ENCODE measurements around the gene EARS2. TPM values are rescaled to one million over a fixed set of nuclear protein-coding genes. Genes with fewer than 3 reads are reported as not detected.
"Not testable (repeated sequence)": the region's sequence is repeated elsewhere in the genome, so short reads cannot be mapped to it uniquely, and the experiment has no call there.

EARS2 gene
- total RNA-seq, 1 experiment from 2014 or later: 55.9 TPM

DNA sequence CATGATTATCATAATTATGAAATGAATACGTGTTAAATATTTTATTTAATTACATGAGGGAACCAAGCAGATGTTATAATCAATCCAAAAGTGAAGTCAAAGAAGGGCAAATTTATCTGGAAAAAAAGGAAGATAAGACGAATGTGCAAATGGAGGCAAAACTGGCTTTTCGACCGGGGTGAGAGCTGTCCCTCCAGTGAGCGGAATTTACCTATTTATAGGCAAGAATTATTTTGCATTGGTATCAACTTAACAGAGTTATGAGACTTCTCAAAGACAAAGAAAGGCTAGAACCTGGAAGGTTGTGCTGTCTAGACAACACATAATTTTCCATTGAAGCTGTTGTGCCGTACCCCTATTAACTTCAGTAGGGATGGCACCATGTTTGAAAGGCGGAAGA, 45.4 kb downstream of the EARS2 start (continued):
- TF ChIP-seq SOX15 (CRISPR knock-in tag; IDR thresholded peaks at IDR 0.05) (no peak), TEAD1 (CRISPR knock-in tag; IDR thresholded peaks at IDR 0.05) (no peak), NR3C1 (CRISPR knock-in tag; conservative IDR thresholded peaks at IDR 0.05; ENCODE audit: low read depth) (no peak), ATF1 (CRISPR knock-in tag; IDR thresholded peaks at IDR 0.05) (no peak)
- TF ChIP-seq, protein P1, sequence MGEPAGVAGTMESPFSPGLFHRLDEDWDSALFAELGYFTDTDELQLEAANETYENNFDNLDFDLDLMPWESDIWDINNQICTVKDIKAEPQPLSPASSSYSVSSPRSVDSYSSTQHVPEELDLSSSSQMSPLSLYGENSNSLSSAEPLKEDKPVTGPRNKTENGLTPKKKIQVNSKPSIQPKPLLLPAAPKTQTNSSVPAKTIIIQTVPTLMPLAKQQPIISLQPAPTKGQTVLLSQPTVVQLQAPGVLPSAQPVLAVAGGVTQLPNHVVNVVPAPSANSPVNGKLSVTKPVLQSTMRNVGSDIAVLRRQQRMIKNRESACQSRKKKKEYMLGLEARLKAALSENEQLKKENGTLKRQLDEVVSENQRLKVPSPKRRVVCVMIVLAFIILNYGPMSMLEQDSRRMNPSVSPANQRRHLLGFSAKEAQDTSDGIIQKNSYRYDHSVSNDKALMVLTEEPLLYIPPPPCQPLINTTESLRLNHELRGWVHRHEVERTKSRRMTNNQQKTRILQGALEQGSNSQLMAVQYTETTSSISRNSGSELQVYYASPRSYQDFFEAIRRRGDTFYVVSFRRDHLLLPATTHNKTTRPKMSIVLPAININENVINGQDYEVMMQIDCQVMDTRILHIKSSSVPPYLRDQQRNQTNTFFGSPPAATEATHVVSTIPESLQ (CRISPR knock-in tag; IDR thresholded peaks at IDR 0.05): no peak

DNA sequence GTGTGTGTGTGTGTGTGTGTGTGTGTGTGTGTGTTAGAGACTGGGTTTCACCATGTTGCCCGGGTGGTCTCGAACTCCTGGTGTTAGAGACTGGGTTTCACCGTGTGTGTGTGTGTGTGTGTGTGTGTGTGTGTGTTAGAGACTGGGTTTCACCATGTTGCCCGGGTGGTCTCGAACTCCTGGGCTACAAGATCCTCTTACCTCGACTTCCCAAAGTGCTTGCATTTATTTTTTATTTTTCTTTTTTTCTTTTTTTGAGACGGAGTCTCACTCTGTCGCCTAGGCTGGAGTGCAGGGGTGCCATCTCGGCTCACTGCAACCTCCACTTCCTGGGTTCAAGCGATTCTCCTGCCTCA, 46.3 kb downstream of the EARS2 start:
- POLR2A ChIA-PET: interaction anchor here (2.3 kb wide), 1 partner anchor 47 kb away, joined by 7 read pairs; the partner anchor contains the start of genes EARS2 and UBFD1
- DNase-seq (ENCODE audit: low spot score); H3K9me3 Mint-ChIP-seq; ATAC-seq; H3K27me3 Mint-ChIP-seq (ENCODE audit: low read depth); CTCF ChIA-PET: not testable (repeated sequence)
- H3K27ac Mint-ChIP-seq: peak overlapping the region; percentile 73; the same call in 1 of the 2 replicates
- H3K4me3 Mint-ChIP-seq: peak overlapping the region; percentile 74
- H3K4me1 Mint-ChIP-seq: peaks cover 23% of the 10 kb centered on the region
- H3K36me3 Mint-ChIP-seq: peaks cover 17% of the 10 kb centered on the region

DNA sequence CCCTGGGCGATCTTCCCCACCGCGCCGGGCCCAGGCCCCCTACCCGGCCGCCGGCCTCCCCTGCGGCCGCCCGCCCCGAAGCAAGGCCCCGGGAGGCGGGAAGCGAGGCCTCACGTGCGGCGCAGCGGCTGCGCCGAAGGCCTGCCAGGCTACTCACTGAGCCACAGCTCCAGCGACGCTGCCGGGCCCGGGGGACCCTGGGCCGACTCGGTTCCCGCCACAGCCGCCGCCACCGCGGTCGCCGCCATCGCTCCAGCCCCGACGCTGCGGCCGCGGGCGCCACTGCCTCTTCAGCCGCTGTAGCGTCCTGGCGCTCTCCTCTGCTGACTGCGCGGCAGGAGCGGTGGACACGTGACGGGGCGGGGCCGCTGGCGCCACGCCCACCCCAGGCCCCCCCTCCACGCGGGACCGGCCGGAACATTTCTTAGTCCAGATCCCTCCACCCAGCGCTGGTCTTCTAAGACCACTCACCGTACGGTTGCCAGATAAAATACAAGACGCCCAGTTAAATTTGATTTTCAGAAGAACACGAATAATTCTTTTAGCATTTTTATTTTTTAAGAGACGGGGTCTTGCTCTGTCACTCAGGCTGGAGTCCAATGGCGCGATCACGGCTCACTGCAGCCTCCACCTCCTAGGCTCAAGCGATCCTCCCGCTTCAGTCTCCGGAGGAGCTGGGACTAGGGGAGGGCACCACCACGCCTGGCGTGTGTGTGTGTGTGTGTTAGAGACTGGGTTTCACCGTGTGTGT, 46.8 kb downstream of the EARS2 start, which contains the start of gene GGA2:
Gene GGA2 (minus strand): TSS at position 331 of the 751 bp plus-strand sequence. CDS start 83 bp downstream, at position 248.
- Mint-ChIP-seq H3K27me3 (ENCODE audit: low read depth) (no peaks in the 10 kb centered on the region), H3K9me3 (no peaks in the 10 kb centered on the region), H3K4me1 (peaks cover 27% of the 10 kb centered on the region), H3K36me3 (peaks cover 12% of the 10 kb centered on the region), H3K27ac (peak within 1 kb of the TSS; percentile 79), H3K4me3 (peak within 1 kb of the TSS; percentile 85)
- ATAC-seq: peak; percentile 85
- peak; percentile 76 for DNase-seq (ENCODE audit: low spot score)
- ChIA-PET POLR2A (interaction anchor here (2.3 kb wide), 1 partner anchor 47 kb away, joined by 7 read pairs; the partner anchor contains the start of genes EARS2 and UBFD1), CTCF (no interaction called here)
- TF ChIP-seq NR1H2 (CRISPR knock-in tag; IDR thresholded peaks at IDR 0.05): no peak
- TF ChIP-seq, protein P2, sequence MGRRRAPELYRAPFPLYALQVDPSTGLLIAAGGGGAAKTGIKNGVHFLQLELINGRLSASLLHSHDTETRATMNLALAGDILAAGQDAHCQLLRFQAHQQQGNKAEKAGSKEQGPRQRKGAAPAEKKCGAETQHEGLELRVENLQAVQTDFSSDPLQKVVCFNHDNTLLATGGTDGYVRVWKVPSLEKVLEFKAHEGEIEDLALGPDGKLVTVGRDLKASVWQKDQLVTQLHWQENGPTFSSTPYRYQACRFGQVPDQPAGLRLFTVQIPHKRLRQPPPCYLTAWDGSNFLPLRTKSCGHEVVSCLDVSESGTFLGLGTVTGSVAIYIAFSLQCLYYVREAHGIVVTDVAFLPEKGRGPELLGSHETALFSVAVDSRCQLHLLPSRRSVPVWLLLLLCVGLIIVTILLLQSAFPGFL (CRISPR knock-in tag; IDR thresholded peaks at IDR 0.05; ENCODE audit: borderline replicate concordance): 0 out of 2 replicates have a peak, but pooled peaks have one; percentile 66
- TF ChIP-seq, protein P3, sequence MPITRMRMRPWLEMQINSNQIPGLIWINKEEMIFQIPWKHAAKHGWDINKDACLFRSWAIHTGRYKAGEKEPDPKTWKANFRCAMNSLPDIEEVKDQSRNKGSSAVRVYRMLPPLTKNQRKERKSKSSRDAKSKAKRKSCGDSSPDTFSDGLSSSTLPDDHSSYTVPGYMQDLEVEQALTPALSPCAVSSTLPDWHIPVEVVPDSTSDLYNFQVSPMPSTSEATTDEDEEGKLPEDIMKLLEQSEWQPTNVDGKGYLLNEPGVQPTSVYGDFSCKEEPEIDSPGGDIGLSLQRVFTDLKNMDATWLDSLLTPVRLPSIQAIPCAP (CRISPR knock-in tag; IDR thresholded peaks at IDR 0.05): no peak
- TF ChIP-seq, protein P4, sequence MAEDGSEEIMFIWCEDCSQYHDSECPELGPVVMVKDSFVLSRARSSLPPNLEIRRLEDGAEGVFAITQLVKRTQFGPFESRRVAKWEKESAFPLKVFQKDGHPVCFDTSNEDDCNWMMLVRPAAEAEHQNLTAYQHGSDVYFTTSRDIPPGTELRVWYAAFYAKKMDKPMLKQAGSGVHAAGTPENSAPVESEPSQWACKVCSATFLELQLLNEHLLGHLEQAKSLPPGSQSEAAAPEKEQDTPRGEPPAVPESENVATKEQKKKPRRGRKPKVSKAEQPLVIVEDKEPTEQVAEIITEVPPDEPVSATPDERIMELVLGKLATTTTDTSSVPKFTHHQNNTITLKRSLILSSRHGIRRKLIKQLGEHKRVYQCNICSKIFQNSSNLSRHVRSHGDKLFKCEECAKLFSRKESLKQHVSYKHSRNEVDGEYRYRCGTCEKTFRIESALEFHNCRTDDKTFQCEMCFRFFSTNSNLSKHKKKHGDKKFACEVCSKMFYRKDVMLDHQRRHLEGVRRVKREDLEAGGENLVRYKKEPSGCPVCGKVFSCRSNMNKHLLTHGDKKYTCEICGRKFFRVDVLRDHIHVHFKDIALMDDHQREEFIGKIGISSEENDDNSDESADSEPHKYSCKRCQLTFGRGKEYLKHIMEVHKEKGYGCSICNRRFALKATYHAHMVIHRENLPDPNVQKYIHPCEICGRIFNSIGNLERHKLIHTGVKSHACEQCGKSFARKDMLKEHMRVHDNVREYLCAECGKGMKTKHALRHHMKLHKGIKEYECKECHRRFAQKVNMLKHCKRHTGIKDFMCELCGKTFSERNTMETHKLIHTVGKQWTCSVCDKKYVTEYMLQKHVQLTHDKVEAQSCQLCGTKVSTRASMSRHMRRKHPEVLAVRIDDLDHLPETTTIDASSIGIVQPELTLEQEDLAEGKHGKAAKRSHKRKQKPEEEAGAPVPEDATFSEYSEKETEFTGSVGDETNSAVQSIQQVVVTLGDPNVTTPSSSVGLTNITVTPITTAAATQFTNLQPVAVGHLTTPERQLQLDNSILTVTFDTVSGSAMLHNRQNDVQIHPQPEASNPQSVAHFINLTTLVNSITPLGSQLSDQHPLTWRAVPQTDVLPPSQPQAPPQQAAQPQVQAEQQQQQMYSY (CRISPR knock-in tag; IDR thresholded peaks at IDR 0.05): no peak
- no peak for TF ChIP-seq ZNF219 (CRISPR knock-in tag; IDR thresholded peaks at IDR 0.05; ENCODE audit: borderline replicate concordance)
- TF ChIP-seq, protein P5, sequence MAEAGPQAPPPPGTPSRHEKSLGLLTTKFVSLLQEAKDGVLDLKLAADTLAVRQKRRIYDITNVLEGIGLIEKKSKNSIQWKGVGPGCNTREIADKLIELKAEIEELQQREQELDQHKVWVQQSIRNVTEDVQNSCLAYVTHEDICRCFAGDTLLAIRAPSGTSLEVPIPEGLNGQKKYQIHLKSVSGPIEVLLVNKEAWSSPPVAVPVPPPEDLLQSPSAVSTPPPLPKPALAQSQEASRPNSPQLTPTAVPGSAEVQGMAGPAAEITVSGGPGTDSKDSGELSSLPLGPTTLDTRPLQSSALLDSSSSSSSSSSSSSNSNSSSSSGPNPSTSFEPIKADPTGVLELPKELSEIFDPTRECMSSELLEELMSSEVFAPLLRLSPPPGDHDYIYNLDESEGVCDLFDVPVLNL (CRISPR knock-in tag; IDR thresholded peaks at IDR 0.05; ENCODE audit: borderline replicate concordance, low read depth): peak; percentile 89; the same call in 1 of the 2 replicates
- TF ChIP-seq HMGA2 (CRISPR knock-in tag; IDR thresholded peaks at IDR 0.05): no peak
- peak; percentile 79; the same call in 1 of the 2 replicates for TF ChIP-seq PRRX2 (CRISPR knock-in tag; IDR thresholded peaks at IDR 0.05)
- TF ChIP-seq, protein P1 (CRISPR knock-in tag; IDR thresholded peaks at IDR 0.05): no peak
- no peak for TF ChIP-seq CREB1 (CRISPR knock-in tag; IDR thresholded peaks at IDR 0.05)
- TF ChIP-seq JUN (CRISPR knock-in tag; IDR thresholded peaks at IDR 0.05): 0 out of 2 replicates have a peak, but pooled peaks have one; percentile 51
- TF ChIP-seq FOXK1 (CRISPR knock-in tag; IDR thresholded peaks at IDR 0.05): peak; percentile 87
- peak; percentile 73 for TF ChIP-seq GABPB1 (CRISPR knock-in tag; IDR thresholded peaks at IDR 0.05)
- TF ChIP-seq FOXP1 (CRISPR knock-in tag; IDR thresholded peaks at IDR 0.05; ENCODE audit: borderline replicate concordance): peak; percentile 93
- no peak for TF ChIP-seq RELA (CRISPR knock-in tag; IDR thresholded peaks at IDR 0.05; ENCODE audit: borderline replicate concordance)
- peak; percentile 78 for TF ChIP-seq ETV6 (CRISPR knock-in tag; IDR thresholded peaks at IDR 0.05)
- no peak; the same call in 1 of the 2 replicates for TF ChIP-seq GTF2I (CRISPR knock-in tag; conservative IDR thresholded peaks at IDR 0.05)
- no peak; the same call in 1 of the 2 replicates for TF ChIP-seq ZNF317 (CRISPR knock-in tag; IDR thresholded peaks at IDR 0.05; ENCODE audit: borderline replicate concordance, low read depth)

Measured in WTC11 (cell line).